Tibial artery (tissue), 4 donors: ENCODE results near the gene FSIP2.

Experiments
- DNase-seq, 2 donors: peaks; one replicate each; pipeline ENCODE4 v3.0.0-alpha.2; 2019
- H3K27ac ChIP-seq, 2 donors: fragments of 200-600 bp; sonication (generic) in 1 of 2; 1 replicate in 1 of 2; 2 replicates in 1 of 2; pipeline ENCODE4 v1.5.1; 2018 to 2019; ENCODE audit warnings: mild to moderate bottlenecking in 1 of 2
- H3K27me3 ChIP-seq, 2 donors: fragments of 200-600 bp; sonication (generic) in 1 of 2; one replicate each; pipeline versions ENCODE4 v1.5.1 to v1.6.0; 2016 to 2019
- H3K36me3 ChIP-seq, 3 donors: fragments of 200-600 bp; sonication (generic) in 2 of 3; one replicate each; pipeline ENCODE4 v1.5.1; 2016 to 2019; ENCODE audit warnings: mild to moderate bottlenecking in 2 of 3
- H3K4me1 ChIP-seq, 4 donors: fragments of 200-600 bp; sonication (generic) in 2 of 4; 1 replicate in 3 of 4; 2 replicates in 1 of 4; pipeline ENCODE4 v1.5.1; 2016 to 2019
- H3K4me3 ChIP-seq, 2 donors: fragments of 200-600 bp; sonication (generic) in 1 of 2; 1 replicate in 1 of 2; 2 replicates in 1 of 2; pipeline ENCODE4 v1.5.1; 2018 to 2019; ENCODE audit warnings: mild to moderate bottlenecking in 2 of 2
- H3K9me3 ChIP-seq, 3 donors: fragments of 200-600 bp; sonication (generic) in 1 of 3; one replicate each; pipeline ENCODE4 v1.5.1; 2016 to 2019
- intact Hi-C: fragments of 100-400 bp; cut with DNase I; formaldehyde crosslinking; loops from one replicate; pipeline ENCODE4 v1.15.0; 2023; ENCODE audit warnings: low total_unique reads
- TF ChIP-seq, protein P1 (sequence below), 2 experiments: fragments of 200-600 bp in 1 of 2; fragments of 450-650 bp in 1 of 2; IDR thresholded peaks; one replicate each; pipeline ENCODE4 v1.5.1; 2017 to 2019; ENCODE audit warnings: antibody characterized with exemption in 2 of 2, mild to moderate bottlenecking in 1 of 2, moderate library complexity in 1 of 2

FSIP2 gene

DNA sequence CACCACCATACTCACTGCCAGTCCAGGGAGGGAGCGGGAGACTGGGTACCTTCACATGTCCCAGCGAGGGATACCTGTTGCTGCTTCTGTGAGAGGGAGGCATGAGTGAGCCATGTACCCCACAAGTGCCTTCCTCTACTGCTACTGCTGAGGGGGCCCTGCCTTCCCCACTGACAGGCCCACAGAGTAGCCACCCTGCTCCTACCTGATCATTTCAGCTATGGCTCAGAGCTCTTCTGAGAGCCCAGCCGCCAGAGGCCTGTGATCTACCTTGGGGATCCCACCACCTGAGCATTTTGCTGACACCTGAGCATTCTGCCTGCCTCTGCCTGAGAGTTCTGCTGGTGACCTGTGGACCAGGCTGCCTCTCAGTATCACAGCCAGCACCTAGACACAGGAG lies 137.6 kb downstream of the FSIP2 start:
- no peak for DNase-seq
- H3K4me3 ChIP-seq = no peak overlapping the region
- H3K27me3 ChIP-seq = no peaks in the 10 kb centered on the region
- H3K36me3 ChIP-seq = no peaks in the 10 kb centered on the region
- H3K4me1 ChIP-seq = no peaks in the 10 kb centered on the region
- intact Hi-C loops = no loop called here
- no peaks in the 10 kb centered on the region for H3K9me3 ChIP-seq
- TF ChIP-seq, protein P1, sequence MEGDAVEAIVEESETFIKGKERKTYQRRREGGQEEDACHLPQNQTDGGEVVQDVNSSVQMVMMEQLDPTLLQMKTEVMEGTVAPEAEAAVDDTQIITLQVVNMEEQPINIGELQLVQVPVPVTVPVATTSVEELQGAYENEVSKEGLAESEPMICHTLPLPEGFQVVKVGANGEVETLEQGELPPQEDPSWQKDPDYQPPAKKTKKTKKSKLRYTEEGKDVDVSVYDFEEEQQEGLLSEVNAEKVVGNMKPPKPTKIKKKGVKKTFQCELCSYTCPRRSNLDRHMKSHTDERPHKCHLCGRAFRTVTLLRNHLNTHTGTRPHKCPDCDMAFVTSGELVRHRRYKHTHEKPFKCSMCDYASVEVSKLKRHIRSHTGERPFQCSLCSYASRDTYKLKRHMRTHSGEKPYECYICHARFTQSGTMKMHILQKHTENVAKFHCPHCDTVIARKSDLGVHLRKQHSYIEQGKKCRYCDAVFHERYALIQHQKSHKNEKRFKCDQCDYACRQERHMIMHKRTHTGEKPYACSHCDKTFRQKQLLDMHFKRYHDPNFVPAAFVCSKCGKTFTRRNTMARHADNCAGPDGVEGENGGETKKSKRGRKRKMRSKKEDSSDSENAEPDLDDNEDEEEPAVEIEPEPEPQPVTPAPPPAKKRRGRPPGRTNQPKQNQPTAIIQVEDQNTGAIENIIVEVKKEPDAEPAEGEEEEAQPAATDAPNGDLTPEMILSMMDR (IDR thresholded peaks at IDR 0.05) = no peak
- no peak overlapping the region for H3K27ac ChIP-seq

GRCh38 chr2:185880396-185880795 lies 141.8 kb downstream of the FSIP2 start:
- DNase-seq = no peak
- H3K4me3 ChIP-seq = no peak overlapping the region
- H3K9me3 ChIP-seq = peaks cover 0 to 8% (median 0%) of the 10 kb centered on the region in 3 donors
- H3K4me1 ChIP-seq = no peaks in the 10 kb centered on the region
- intact Hi-C loops = no loop called here
- H3K27me3 ChIP-seq = no peaks in the 10 kb centered on the region
- TF ChIP-seq, protein P1 (IDR thresholded peaks at IDR 0.05) = no peak
- H3K36me3 ChIP-seq = no peaks in the 10 kb centered on the region
- no peak overlapping the region for H3K27ac ChIP-seq
